D721Med (cell line): ENCODE measurements around the gene ENO2.
"Not testable (repeated sequence)": the region's sequence is repeated elsewhere in the genome, so short reads cannot be mapped to it uniquely, and the experiment has no call there.

Experiments used
- DNase-seq: peaks from one replicate; pipeline ENCODE4 v3.0.0; 2011; ENCODE audit warnings: low spot score; ENCODE audit not compliant: insufficient read length
- FAIRE-seq: peaks from 2 replicates; lab custom pipeline; 2011; peaks lifted over from hg19 to GRCh38; lab: Jason Lieb, UNC
- CTCF ChIP-seq: IDR thresholded peaks from 2 replicates; pipeline ENCODE4 v1.5.1; 2012; ENCODE audit warnings: mild to moderate bottlenecking, control low read depth; ENCODE audit not compliant: insufficient read depth; ENCODE audit errors: missing control alignments

The ENO2 gene

DNA sequence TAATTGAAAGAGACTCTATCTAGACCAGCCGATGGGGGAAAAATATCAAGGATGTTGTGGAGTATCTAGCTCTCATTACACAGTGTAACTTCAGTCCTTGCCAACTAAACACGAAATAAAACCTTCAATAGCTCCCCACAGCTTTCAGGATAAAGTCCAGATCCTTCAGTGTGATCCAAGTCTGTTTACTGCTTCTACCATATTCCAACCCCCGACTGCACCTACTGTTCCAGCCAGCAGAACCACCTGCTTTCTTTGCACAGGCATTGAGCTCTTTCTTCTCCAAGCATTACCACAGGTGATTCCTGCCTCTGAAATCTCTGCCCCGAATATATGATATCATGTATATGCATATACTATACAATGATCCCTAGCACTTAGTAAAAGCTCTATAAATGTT lies 11.9 kb upstream of the ENO2 start:
- no peak for TF ChIP-seq CTCF
- DNase-seq (no peak), FAIRE-seq (no peak)

- no peak for TF ChIP-seq CTCF
- DNase-seq (no peak), FAIRE-seq (peak; percentile 89)
These were observed 10.7 kb upstream of the ENO2 start for GRCh38 chr12:6903722-6904121.

- TF ChIP-seq CTCF = no peak
- peak; percentile 48 for FAIRE-seq
- peak; percentile 69 for DNase-seq
These were observed 9.8 kb upstream of the ENO2 start, which contains the start of gene LRRC23 for GRCh38 chr12:6904280-6905276. Gene LRRC23 (plus strand): TSS chr12:6904822. CDS start chr12:6905634, 812 bp downstream.

GRCh38 chr12:6905414-6906040 lies 8.9 kb upstream of the ENO2 start:
- DNase-seq (no peak), FAIRE-seq (no peak)
- TF ChIP-seq CTCF = no peak

DNA sequence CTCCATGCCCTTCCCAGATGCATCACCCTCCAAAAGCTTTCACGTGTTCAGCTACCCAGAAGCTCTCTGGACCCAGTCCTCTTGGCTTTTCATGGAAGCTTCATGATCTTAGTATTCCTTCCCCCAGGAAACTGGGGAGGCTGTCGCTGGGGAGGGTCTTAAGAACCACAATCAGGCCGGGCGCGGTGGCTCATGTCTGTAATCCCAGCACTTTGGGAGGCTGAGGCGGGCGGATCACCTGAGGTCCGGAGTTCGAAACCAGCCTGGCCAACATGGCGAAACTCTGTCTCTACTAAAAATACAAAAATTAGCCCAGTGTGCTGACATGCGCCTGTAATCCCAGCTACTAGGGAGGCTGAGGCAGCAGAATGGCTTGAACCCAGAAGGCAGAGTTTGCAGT lies 6.2 kb upstream of the ENO2 start:
- FAIRE-seq, DNase-seq: not testable (repeated sequence)

DNA sequence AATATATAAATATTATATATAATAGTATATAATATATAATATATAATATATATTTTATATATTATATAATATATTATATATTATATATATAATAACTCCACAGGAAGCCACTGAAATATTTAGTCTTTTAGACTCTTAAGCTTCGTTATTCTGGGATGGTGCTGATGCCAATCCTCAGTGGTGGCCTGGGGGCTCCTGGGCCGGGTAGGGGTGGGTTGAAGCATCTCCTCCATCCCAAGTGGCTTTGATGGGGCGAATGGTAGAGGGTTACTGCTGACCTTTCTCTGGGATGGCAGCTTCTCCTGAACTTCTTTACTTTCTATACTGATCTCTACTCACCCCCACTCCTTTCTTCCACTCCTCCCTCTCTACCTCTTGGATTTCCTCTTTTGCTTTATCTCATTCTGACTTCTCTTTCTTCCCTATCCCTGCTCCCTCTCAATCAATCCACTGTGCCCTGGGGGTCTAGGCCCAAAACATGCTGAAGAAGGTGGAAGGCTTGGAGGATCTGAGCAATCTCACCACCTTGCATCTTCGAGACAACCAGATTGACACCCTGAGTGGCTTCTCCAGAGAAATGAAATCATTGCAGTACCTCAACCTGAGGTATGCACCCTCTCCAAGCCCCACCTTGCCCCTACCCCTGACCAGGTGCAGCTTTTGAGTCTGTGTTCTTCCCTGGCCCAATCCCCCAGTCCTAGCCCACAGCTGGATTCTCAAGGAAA lies 4.8 kb upstream of the ENO2 start:
- DNase-seq = no peak
- no peak for FAIRE-seq

More for the DNA sequence above, 4.8 kb upstream of the ENO2 start:
- TF ChIP-seq CTCF = no peak
